HCT116 (cell line): Measurements from ENCODE around the gene AKR1B1. TPM values are rescaled to one million over a fixed set of nuclear protein-coding genes. Genes with fewer than 3 reads are reported as not detected.

Source experiments
- ATAC-seq: fragments of 200-7000 bp; cut with Tn5 transposase; 2 replicates; pipeline ENCODE4 v1.9.1; 2020; ENCODE audit warnings: mild to moderate bottlenecking, moderate library complexity
- BruUV-seq: library from RNA; stranded (reverse); fragments of 400-500 nt; replicated peaks from 2 replicates; lab custom pipeline; 2021; lab: Mats Ljungman, UMichigan
- CTCF ChIA-PET: fragments of 300-600 bp; sonication (Branson Sonifier 250); formaldehyde crosslinking; loops from one replicate; lab custom pipeline; 2021; ENCODE audit warnings: antibody characterized with exemption; lab: Charles Lee
- POLR2A ChIA-PET: fragments of 300-600, 350-600 bp; sonication (Branson Sonifier 250); formaldehyde crosslinking; loops from one replicate; lab custom pipeline; 2021; ENCODE audit warnings: antibody characterized with exemption; lab: Charles Lee
- RAD21 ChIA-PET, 2 experiments: fragments of 300-600 bp; sonication (Branson Sonifier 250); formaldehyde crosslinking; loops; one replicate each; lab custom pipeline; 2023; ENCODE audit warnings: low total read pairs in 2 of 2; ENCODE audit not compliant: uncharacterized antibody in 2 of 2, unreplicated experiment in 2 of 2, low non-redundant PET in 1 of 2; lab: Charles Lee
- DNase-seq: peaks from one replicate; pipeline ENCODE4 v3.0.0-alpha.2; 2010; ENCODE audit warnings: low read depth, low spot score
- H2AFZ ChIP-seq: fragments of 200-600 bp; shearing (Covaris generic), sonication (generic); 2 replicates; pipeline ENCODE4 v1.6.1; 2017; ENCODE audit warnings: low read depth, mixed run types, mixed read lengths, antibody characterized with exemption, low read length; ENCODE audit not compliant: poor library complexity, severe bottlenecking
- H3K27ac ChIP-seq: 2 replicates; pipeline ENCODE4 v1.5.1; 2012; ENCODE audit warnings: low read depth, low read length
- H3K27me3 ChIP-seq: fragments of 200-600 bp; sonication (generic); 2 replicates; pipeline ENCODE4 v1.6.1; 2016; ENCODE audit warnings: mixed run types, low read length, mixed read lengths; ENCODE audit not compliant: insufficient read depth
- H3K36me3 ChIP-seq, 2 experiments: fragments of 200-500 bp in 1 of 2; fragments of 200-600 bp in 1 of 2; sonication (Bioruptor generic) in 1 of 2; sonication (generic) in 1 of 2; 2 replicates each; pipeline versions ENCODE4 v1.5.1 to v1.6.1; 2014 to 2016; ENCODE audit warnings: low read length in 2 of 2, inconsistent platforms in 1 of 2, mixed read lengths in 1 of 2, mixed run types in 1 of 2; ENCODE audit not compliant: insufficient read depth in 2 of 2, control insufficient read depth in 1 of 2
- H3K4me1 ChIP-seq, 2 experiments: fragments of 200-600 bp in 1 of 2; sonication (generic) in 1 of 2; 2 replicates each; pipeline versions ENCODE4 v1.5.1 to v1.6.1; 2012 to 2017; ENCODE audit warnings: low read length in 2 of 2, inconsistent platforms in 1 of 2, mild to moderate bottlenecking in 1 of 2, mixed read lengths in 1 of 2, mixed run types in 1 of 2, moderate library complexity in 1 of 2; ENCODE audit not compliant: insufficient read depth in 2 of 2, control insufficient read depth in 1 of 2
- H3K4me2 ChIP-seq: fragments of 200-600 bp; sonication (generic); 2 replicates; pipeline ENCODE4 v1.6.1; 2017; ENCODE audit warnings: mixed run types, low read length, mixed read lengths
- H3K4me3 ChIP-seq, 2 experiments: fragments of 200-600 bp in 1 of 2; sonication (generic) in 1 of 2; replicated peaks in 1 of 2; 2 replicates each; pipeline ENCODE4 v1.5.1; 2011 to 2016; ENCODE audit warnings: low read length in 2 of 2, control low read depth in 1 of 2, low read depth in 1 of 2, mild to moderate bottlenecking in 1 of 2, mixed read lengths in 1 of 2, mixed run types in 1 of 2
- H3K79me2 ChIP-seq: fragments of 200-600 bp; sonication (generic); 2 replicates; pipeline ENCODE4 v1.6.1; 2017; ENCODE audit warnings: mild to moderate bottlenecking, mixed run types, low read length, moderate library complexity, mixed read lengths; ENCODE audit not compliant: insufficient read depth
- H3K9ac ChIP-seq: fragments of 200-600 bp; sonication (generic); 2 replicates; pipeline ENCODE4 v1.6.1; 2016; ENCODE audit warnings: low read length, mixed read lengths
- H3K9me2 ChIP-seq: fragments of 200-600 bp; sonication (generic), shearing (Covaris generic); 2 replicates; pipeline ENCODE4 v1.6.1; 2017; ENCODE audit warnings: mixed run types, mild to moderate bottlenecking, moderate library complexity; ENCODE audit not compliant: insufficient read depth
- H3K9me3 ChIP-seq, 2 experiments: fragments of 200-500 bp in 1 of 2; fragments of 200-600 bp in 1 of 2; sonication (Bioruptor generic) in 1 of 2; sonication (generic) in 1 of 2; 2 replicates each; pipeline ENCODE4 v1.6.1; 2014 to 2017; ENCODE audit warnings: low read length in 2 of 2, mixed read lengths in 2 of 2, inconsistent platforms in 1 of 2, low read depth in 1 of 2, mild to moderate bottlenecking in 1 of 2, mixed run types in 1 of 2, moderate library complexity in 1 of 2; ENCODE audit not compliant: control insufficient read depth in 1 of 2, insufficient read depth in 1 of 2
- H4K20me1 ChIP-seq: fragments of 200-600 bp; sonication (generic), shearing (Covaris generic); 2 replicates; pipeline ENCODE4 v1.6.1; 2017; ENCODE audit warnings: mixed run types, mild to moderate bottlenecking, moderate library complexity; ENCODE audit not compliant: insufficient read depth
- CBX3 ChIP-seq: IDR thresholded peaks from 2 replicates; pipeline ENCODE4 v1.6.1; 2012; ENCODE audit warnings: low read depth
- CEBPB ChIP-seq: IDR thresholded peaks from 2 replicates; pipeline ENCODE4 v1.6.1; 2012; ENCODE audit warnings: low read depth
- EZH2 ChIP-seq: fragments of 200-600 bp; sonication (generic); IDR thresholded peaks from 2 replicates; pipeline ENCODE4 v1.6.1; 2017; ENCODE audit warnings: antibody characterized with exemption, mixed run types
- EZH2phosphoT487 ChIP-seq: fragments of 200-600 bp; IDR thresholded peaks from 2 replicates; pipeline ENCODE4 v1.6.1; 2018; ENCODE audit warnings: antibody characterized with exemption, borderline replicate concordance
- JUND ChIP-seq: IDR thresholded peaks from 2 replicates; pipeline ENCODE4 v1.6.1; 2012
- RAD21 ChIP-seq: IDR thresholded peaks from 2 replicates; pipeline ENCODE4 v1.6.1; 2012; ENCODE audit warnings: low read depth, mild to moderate bottlenecking
- TCF7L2 ChIP-seq: IDR thresholded peaks from 2 replicates; pipeline ENCODE4 v1.7.0; 2011; ENCODE audit warnings: borderline replicate concordance, inconsistent platforms; ENCODE audit not compliant: insufficient read depth, insufficient read length; ENCODE audit errors: extremely low read depth
- YY1 ChIP-seq: IDR thresholded peaks from 2 replicates; pipeline ENCODE4 v1.6.1; 2011; ENCODE audit warnings: low read length, low read depth, moderate library complexity, mild to moderate bottlenecking; ENCODE audit not compliant: insufficient replicate concordance; ENCODE audit errors: extremely low read depth
- ZFX ChIP-seq: fragments of 450-650 bp; IDR thresholded peaks from 2 replicates; pipeline ENCODE4 v1.6.1; 2017
- ZNF274 ChIP-seq: fragments of 200-500 bp; sonication (Bioruptor generic); IDR thresholded peaks from 2 replicates; pipeline ENCODE4 v1.6.1; 2014; ENCODE audit warnings: mild to moderate bottlenecking, low read depth, low read length, inconsistent platforms
- intact Hi-C: fragments of 100-400 bp; cut with micrococcal nuclease; formaldehyde crosslinking; loops from 2 replicates; pipeline ENCODE4 v1.10.0; 2022
- total RNA-seq: library from RNA; stranded (reverse); gene quantifications from one replicate; pipeline ENCODE4 v1.2.1, GENCODE V29; 2021; ENCODE audit not compliant: unreplicated experiment
- TF ChIP-seq, protein P1 (sequence below): IDR thresholded peaks from 2 replicates; pipeline ENCODE4 v1.6.1; 2011; ENCODE audit warnings: mild to moderate bottlenecking, low read length, moderate library complexity; ENCODE audit not compliant: insufficient replicate concordance; ENCODE audit errors: extremely low read depth

The AKR1B1 gene
- total RNA-seq, 1 experiment from 2014 or later, result 56.8 TPM

DNA sequence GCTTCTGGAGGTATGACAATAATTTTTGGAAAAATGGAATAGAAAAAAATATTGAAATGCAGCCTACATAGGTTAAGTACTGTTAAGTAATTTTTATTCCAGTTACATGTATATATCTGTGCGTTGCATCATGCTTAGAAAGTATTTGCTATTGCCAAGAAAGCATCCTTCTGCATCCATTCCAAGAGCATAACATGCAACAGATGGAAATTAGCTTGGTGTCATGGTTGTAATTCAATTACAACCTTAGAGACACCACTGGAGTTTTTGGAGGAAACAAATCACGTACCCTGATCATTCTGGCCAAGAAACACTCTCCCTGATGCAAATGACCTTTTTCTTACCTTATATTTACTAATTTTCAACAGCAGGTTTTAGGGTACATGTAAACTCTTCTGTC lies 1.7 kb downstream of the AKR1B1 start (continued):
- no peak for TF ChIP-seq CBX3

DNA sequence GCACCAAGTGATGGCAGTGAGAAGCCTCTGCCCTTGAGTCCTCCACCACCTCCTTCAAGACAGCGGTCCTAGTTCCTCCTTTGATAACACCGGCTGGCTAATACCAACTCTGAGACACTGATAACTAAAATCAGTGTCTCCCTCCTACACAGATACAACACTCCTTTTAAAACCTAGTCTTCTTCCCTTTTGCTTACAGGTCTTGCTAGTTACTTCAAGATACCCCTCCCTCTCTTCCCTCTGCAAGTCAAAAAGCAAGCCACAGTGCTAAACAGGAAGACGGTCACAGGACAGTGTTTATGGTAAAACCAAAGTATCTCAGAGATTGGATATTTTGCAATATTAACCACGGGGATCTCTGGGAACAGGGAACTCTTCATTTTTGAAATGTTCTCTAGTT lies 4.6 kb downstream of the AKR1B1 start:
- no peak overlapping the region for H3K27ac ChIP-seq
- ChIA-PET RAD21 (no interaction called here), POLR2A (no interaction called here), CTCF (no interaction called here)
- no peaks in the 10 kb centered on the region for H3K79me2 ChIP-seq
- DNase-seq (no peak), ATAC-seq (no peak)
- H3K9ac ChIP-seq, result no peak overlapping the region
- TF ChIP-seq, protein P1, sequence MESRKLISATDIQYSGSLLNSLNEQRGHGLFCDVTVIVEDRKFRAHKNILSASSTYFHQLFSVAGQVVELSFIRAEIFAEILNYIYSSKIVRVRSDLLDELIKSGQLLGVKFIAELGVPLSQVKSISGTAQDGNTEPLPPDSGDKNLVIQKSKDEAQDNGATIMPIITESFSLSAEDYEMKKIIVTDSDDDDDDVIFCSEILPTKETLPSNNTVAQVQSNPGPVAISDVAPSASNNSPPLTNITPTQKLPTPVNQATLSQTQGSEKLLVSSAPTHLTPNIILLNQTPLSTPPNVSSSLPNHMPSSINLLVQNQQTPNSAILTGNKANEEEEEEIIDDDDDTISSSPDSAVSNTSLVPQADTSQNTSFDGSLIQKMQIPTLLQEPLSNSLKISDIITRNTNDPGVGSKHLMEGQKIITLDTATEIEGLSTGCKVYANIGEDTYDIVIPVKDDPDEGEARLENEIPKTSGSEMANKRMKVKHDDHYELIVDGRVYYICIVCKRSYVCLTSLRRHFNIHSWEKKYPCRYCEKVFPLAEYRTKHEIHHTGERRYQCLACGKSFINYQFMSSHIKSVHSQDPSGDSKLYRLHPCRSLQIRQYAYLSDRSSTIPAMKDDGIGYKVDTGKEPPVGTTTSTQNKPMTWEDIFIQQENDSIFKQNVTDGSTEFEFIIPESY, result no peak
- TF ChIP-seq ZFX (no peak), ZNF274 (no peak), EZH2phosphoT487 (no peak), EZH2 (no peak), RAD21 (no peak), CEBPB (no peak), YY1 (no peak), JUND (no peak), TCF7L2 (no peak)
- no peaks in the 10 kb centered on the region for H3K9me3 ChIP-seq
- H4K20me1 ChIP-seq, result no peaks in the 10 kb centered on the region
- no peak overlapping the region for H3K4me3 ChIP-seq
- intact Hi-C loops, result no loop called here
- no TSS peak for BruUV-seq
- H3K4me2 ChIP-seq, result no peak overlapping the region
- H3K9me2 ChIP-seq, result no peaks in the 10 kb centered on the region
- no peaks in the 10 kb centered on the region for H3K27me3 ChIP-seq
- H3K36me3 ChIP-seq, result no peaks in the 10 kb centered on the region
- peaks cover 0 to 7% of the 10 kb centered on the region in 2 experiments; a peak in 1 of 4 replicates for H3K4me1 ChIP-seq
- no peak overlapping the region for H2AFZ ChIP-seq
